HG02759 (cell line): ENCODE data around the gene ZNG1F.
A peak's percentile ranks its signal among the peaks of the same experiment; 100 is the strongest.
"Not testable (repeated sequence)": the region's sequence is repeated elsewhere in the genome, so short reads cannot be mapped to it uniquely, and the experiment has no call there.

Source experiments
- ATAC-seq: cut with Tn5 transposase; IDR thresholded peaks from one replicate; pipeline ENCODE4 v1.9.1; 2021; ENCODE audit warnings: mild to moderate bottlenecking, moderate library complexity; ENCODE audit not compliant: unreplicated experiment

The ZNG1F gene

GRCh38 chr9:41189217-41189616 lies at the start of gene ZNG1F:
ZNG1F (minus strand) TSS chr9:41189317; CDS start chr9:41189258, 59 bp downstream.
- not testable (repeated sequence) for ATAC-seq

- not testable (repeated sequence) for ATAC-seq
Measured at GRCh38 chr9:41237110-41237749, 48.1 kb upstream of the ZNG1F start.

GRCh38 chr9:41236486-41237109 lies 47.5 kb upstream of the ZNG1F start:
- not testable (repeated sequence) for ATAC-seq

GRCh38 chr9:41234811-41235805 lies 46.0 kb upstream of the ZNG1F start:
- peak; percentile 100 for ATAC-seq

- ATAC-seq = peak; percentile 13
Measured at GRCh38 chr9:41234221-41234620, 45.1 kb upstream of the ZNG1F start.

GRCh38 chr9:41232326-41232725 lies 43.2 kb upstream of the ZNG1F start:
- not testable (repeated sequence) for ATAC-seq

GRCh38 chr9:41230418-41230817 lies 41.3 kb upstream of the ZNG1F start:
- ATAC-seq = not testable (repeated sequence)

- ATAC-seq = no peak
Measured at GRCh38 chr9:41229408-41230401, 40.6 kb upstream of the ZNG1F start.

- ATAC-seq = not testable (repeated sequence)
Measured at GRCh38 chr9:41219831-41220230, 30.7 kb upstream of the ZNG1F start.

- not testable (repeated sequence) for ATAC-seq
Measured at GRCh38 chr9:41188439-41188838, 678 bp downstream of the ZNG1F start.

- ATAC-seq = not testable (repeated sequence)
Measured at GRCh38 chr9:41174994-41175393, 14.1 kb downstream of the ZNG1F start.

- not testable (repeated sequence) for ATAC-seq
Measured at GRCh38 chr9:41150116-41150515, 39.0 kb downstream of the ZNG1F start.

GRCh38 chr9:41141878-41142277 lies 47.2 kb downstream of the ZNG1F start:
- not testable (repeated sequence) for ATAC-seq

GRCh38 chr9:41128581-41128980 lies 60.5 kb downstream of the ZNG1F start, which contains the start of gene FOXD4L6:
FOXD4L6 (minus strand) TSS chr9:41128681; CDS start chr9:41128383, 298 bp downstream.
- ATAC-seq = not testable (repeated sequence)

- ATAC-seq = not testable (repeated sequence)
Measured at GRCh38 chr9:41126746-41127446, 62.2 kb downstream of the ZNG1F start.

GRCh38 chr9:41125936-41126335 lies 63.2 kb downstream of the ZNG1F start:
- ATAC-seq = not testable (repeated sequence)

GRCh38 chr9:41125109-41125658 lies 63.9 kb downstream of the ZNG1F start:
- not testable (repeated sequence) for ATAC-seq

GRCh38 chr9:41124250-41125108 lies 64.6 kb downstream of the ZNG1F start:
- ATAC-seq = not testable (repeated sequence)
